KG1 (cell line): ENCODE results near the gene MAPK8IP3.

ENCODE experiments used
- DNase-seq: peaks from one replicate; lab custom pipeline; 2025; lab: John Stamatoyannopoulos, UW

The MAPK8IP3 gene

GRCh38 chr16:1678500-1679098 is 27.4 kb upstream of the MAPK8IP3 start:
- DNase-seq: no peak

DNA sequence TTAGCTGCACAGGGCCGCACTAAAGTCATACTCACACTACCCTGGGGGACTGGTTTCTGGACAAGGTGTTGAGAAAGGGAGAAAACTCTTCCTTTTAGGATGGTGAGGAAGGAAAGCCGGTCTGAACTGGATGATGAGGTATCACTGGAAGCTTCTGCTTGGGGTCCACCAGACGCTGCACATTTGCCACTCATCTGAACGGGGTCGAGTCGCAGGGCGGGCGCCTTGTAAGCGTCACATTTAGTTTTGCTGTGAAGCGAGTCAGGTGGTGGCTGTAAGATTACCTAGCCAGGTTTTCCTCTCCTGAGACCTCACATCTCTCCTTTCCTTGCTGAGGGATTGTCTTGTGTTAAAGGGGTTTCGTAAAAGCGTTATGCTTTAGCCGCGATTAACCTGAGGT is 25.6 kb upstream of the MAPK8IP3 start:
- no peak for DNase-seq

DNA sequence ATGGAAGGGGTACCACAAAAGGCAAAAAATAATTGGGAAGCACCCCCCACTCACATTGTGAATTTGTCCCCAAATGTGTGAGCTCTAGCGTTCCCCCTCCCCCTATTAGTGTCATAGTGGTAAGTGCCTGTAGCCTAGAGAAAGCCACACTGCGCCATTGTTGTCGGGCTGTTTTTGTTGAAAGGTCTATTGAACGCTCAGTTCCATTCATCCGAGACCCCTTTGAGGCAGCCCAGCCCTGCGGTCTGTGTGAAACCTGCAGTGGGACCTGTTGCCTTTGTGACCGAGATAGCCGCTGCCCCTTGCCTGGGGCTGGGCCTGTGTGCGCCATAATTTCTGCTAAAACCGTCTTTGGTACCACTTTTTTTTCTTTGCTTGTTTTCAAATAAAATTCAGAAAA is 25.0 kb upstream of the MAPK8IP3 start:
- DNase-seq: no peak

DNA sequence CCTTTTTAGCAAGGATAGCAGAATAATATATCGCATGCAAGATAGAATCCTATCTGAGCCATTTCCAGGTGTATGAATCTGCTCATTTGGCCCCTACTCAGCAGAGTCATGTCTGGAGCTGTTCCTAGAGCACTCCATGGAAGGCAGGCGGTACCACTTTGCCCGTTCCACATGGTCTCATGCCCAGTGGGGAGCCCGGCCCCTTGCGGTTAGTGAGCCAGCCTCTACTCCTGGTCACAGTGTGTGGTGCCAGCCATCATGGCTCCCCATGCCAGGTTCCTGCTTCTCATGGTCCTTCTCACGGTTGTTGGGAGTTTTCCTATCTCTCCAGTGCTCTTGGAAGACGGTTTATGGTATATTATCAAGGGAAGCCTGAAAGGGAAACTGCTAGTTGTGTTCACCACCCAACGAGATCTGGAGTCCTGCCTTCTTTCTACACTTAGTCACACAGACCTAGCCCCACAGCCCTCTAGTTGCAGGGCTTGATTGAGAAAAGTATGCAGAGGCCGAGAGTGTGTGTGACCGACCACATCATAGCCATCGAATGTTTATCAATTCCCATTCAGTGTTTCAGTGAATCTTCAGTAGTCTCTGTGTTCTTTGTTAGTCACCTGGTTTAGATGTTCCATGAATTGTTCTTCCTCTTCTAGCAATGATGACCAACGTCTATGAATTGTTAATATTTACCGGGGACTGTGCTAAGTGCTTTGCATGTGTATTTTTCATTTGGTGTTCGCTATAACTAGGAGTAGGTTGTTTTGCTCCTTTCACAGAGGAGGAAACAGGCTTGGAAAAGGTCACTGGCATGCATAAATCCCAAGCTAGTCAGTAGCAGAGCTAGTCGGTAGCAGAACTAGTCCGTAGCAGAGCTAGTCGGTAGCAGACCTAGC is 18.3 kb upstream of the MAPK8IP3 start:
- no peak for DNase-seq

GRCh38 chr16:1688807-1689560 is 17.0 kb upstream of the MAPK8IP3 start:
- DNase-seq: no peak

- DNase-seq: no peak
Measured at GRCh38 chr16:1689853-1690252, 16.1 kb upstream of the MAPK8IP3 start.

DNA sequence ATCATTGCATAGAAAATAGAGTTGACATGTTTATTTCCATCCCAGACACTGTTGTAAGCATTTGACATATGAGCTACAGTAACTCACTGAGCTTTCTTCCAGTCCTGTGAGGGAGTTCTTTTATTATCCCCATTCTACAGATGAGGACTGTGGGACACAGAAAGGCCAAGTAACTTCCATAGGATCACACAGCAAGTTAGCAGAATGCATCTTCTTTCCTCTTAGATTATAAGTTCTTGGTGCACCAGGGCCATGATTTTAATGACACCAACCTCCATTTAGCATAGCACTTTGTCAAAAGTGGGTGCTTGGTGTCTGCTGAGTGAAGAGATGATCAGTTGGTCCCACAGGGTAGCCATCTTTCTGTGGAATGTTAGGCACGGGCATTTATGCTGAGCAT is 15.2 kb upstream of the MAPK8IP3 start:
- no peak for DNase-seq

DNA sequence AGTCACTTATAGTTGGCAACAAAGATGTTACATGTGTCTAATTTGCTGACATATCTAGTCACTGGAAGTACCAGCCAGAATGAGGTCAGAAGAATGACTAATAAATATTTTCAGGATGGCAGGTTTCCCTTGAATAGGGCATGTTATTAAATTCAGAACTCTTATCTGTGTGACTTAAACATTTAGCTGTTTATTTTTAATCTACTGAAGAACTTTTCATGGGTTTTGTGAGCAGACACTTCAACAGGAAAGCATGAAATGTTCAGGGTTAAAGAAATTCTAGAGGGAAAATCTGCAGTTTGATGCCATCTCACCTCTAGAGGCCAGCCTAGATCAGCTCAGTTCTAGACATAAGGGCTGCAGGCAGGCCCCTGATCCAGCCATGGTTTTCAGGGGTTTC is 14.7 kb upstream of the MAPK8IP3 start:
- DNase-seq: no peak

DNA sequence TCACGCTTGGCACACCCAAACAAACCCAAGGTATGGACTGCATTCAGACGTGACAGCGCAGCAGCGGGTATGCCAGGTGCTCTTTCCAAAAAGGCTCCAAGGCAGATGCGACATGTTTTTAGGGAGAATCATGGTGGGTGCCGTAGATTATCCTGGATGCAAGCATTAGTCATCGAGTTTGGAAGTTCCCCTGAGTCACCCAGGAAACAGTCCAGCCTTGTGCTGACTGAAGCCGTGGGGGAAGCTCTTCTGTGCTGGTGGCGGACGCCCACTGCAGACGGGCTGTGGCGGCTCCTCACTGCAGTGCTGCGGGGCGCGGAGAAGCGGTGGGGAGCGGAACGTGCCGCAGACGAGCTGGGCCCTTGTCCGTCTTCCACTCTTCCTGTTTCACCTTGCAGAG is 14.0 kb upstream of the MAPK8IP3 start:
- no peak for DNase-seq

GRCh38 chr16:1696863-1697262 is 9.1 kb upstream of the MAPK8IP3 start:
- DNase-seq: no peak

DNA sequence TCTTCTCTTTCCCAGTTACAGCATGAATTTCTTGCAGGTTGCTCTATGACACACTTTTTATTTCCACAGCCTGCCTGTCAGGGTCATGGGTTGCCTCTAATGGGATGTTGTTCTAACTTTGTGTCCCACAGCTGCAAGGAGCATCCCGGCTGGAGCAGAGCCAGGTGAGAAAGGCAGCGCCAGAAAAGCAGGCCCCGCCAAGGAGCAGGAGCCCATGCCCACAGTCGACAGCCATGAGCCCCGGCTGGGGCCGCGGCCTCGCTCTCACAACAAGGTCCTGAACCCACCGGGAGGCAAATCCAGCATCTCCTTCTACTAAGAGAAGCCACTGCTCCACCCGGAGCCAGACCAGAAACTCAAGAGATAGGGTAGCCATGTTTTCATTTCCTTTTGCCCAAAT is 7.3 kb upstream of the MAPK8IP3 start:
- no peak for DNase-seq

DNA sequence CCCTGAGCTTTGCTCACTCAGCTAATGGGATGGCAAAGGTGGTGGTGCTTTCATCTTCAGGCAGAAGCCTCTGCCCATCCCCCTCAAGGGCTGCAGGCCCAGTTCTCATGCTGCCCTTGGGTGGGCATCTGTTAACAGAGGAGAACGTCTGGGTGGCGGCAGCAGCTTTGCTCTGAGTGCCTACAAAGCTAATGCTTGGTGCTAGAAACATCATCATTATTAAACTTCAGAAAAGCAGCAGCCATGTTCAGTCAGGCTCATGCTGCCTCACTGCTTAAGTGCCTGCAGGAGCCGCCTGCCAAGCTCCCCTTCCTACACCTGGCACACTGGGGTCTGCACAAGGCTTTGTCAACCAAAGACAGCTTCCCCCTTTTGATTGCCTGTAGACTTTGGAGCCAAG is 5.7 kb upstream of the MAPK8IP3 start:
- no peak for DNase-seq

- DNase-seq: no peak
Measured at GRCh38 chr16:1701216-1701878, 4.6 kb upstream of the MAPK8IP3 start.

GRCh38 chr16:1705324-1705687 is 689 bp upstream of the MAPK8IP3 start:
- DNase-seq: peak; percentile 5

DNA sequence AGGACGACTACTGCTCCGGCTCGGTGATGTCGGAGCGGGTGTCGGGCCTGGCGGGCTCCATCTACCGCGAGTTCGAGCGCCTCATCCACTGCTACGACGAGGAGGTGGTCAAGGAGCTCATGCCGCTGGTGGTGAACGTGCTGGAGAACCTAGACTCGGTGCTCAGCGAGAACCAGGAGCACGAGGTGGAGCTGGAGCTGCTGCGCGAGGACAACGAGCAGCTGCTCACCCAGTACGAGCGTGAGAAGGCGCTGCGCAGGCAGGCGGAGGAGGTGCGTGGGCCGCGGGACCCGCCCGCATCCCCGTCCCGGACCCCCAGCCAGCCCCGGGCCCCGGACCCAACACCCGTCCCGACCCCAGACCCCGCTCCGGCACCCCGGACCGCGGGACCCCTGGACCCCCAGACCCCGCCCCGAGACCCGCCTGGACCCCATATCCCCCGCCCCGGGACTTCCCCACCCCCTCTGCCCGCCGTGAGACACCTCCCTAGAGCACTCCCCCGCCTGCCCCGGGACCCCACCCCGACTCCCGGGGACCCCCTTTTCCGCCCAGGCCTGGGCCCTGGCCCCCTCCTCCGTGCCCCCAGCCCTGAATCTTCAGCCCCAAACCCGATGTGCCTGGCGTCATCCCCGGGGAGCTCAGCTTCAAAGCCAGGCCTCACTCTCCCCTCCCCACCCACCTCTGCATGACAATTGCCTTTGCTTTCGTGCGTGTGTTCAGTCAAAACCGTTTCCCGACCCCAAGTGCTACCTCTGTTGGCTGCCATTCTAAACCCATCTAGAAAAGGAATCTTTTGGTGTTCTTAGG is 594 bp downstream of the MAPK8IP3 start:
- no peak for DNase-seq

- no peak for DNase-seq
Measured at GRCh38 chr16:1707193-1707790, 1.3 kb downstream of the MAPK8IP3 start.

GRCh38 chr16:1708083-1708767 is 2.2 kb downstream of the MAPK8IP3 start:
- DNase-seq: no peak

DNA sequence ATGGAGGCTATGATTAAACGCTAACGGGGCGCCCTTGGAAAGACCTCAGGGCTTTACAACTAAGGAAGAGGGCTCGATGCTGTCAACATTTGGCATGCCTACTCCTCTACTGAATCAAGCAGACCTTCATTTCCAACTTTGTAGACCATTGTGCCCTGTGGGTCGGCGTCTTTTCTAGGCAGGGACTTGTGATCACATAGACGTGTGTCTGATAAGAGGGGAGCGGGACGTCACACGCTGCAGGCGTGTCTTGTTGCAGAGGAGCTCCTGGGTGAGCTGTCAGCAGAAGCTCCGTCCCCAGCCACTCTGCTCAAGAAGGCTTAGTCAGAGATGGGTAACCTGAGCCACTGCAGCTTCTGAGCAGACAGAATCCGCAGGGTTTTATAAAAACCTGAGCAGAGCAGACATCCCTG is 2.8 kb downstream of the MAPK8IP3 start:
- DNase-seq: no peak

GRCh38 chr16:1709356-1709755 is 3.4 kb downstream of the MAPK8IP3 start:
- DNase-seq: no peak

- no peak for DNase-seq
Measured at GRCh38 chr16:1710811-1711507, 5.0 kb downstream of the MAPK8IP3 start.
